ENCODE results near the gene WDR18.
"Not testable (repeated sequence)": the region's sequence is repeated elsewhere in the genome, so short reads cannot be mapped to it uniquely, and the experiment has no call there.

WDR18 gene

GRCh38 chr19:1018932-1019615 lies 34.9 kb downstream of the WDR18 start:
- DNase-seq (ENCODE audit: low read depth in 1 of 2, low spot score in 1 of 2), result no peak

- DNase-seq (ENCODE audit: low read depth in 1 of 2, low spot score in 1 of 2), result no peak
These were observed 35.4 kb downstream of the WDR18 start for GRCh38 chr19:1019616-1019961.

- no peak for DNase-seq (ENCODE audit: low read depth in 1 of 2, low spot score in 1 of 2)
These were observed 36.1 kb downstream of the WDR18 start for GRCh38 chr19:1019980-1020867.

- peak; percentile 95 to 97 for DNase-seq (ENCODE audit: low read depth in 1 of 2, low spot score in 1 of 2)
These were observed 36.8 kb downstream of the WDR18 start, which contains the start of gene TMEM259 for GRCh38 chr19:1020868-1021425. TSS of gene TMEM259 (minus strand) at chr19:1021123. CDS start at chr19:1020996, 127 bp downstream.

GRCh38 chr19:1023883-1024188 lies 39.7 kb downstream of the WDR18 start:
- DNase-seq (ENCODE audit: low read depth in 1 of 2, low spot score in 1 of 2), result not testable (repeated sequence)

- DNase-seq (ENCODE audit: low read depth in 1 of 2, low spot score in 1 of 2), result not testable (repeated sequence)
These were observed 40.9 kb downstream of the WDR18 start for GRCh38 chr19:1025080-1025479.

GRCh38 chr19:1025960-1026782 lies 42.0 kb downstream of the WDR18 start, which contains the start of gene CNN2:
TSS of gene CNN2 (plus strand) at chr19:1026608. CDS start at chr19:1026662, 54 bp downstream.
- peak in 1 of 2 donors; percentile 53 for DNase-seq (ENCODE audit: low read depth in 1 of 2, low spot score in 1 of 2)

- DNase-seq (ENCODE audit: low read depth in 1 of 2, low spot score in 1 of 2), result no peak
These were observed 42.9 kb downstream of the WDR18 start for GRCh38 chr19:1026783-1027649.

- DNase-seq (ENCODE audit: low read depth in 1 of 2, low spot score in 1 of 2), result no peak
These were observed 43.5 kb downstream of the WDR18 start for GRCh38 chr19:1027650-1028061.

GRCh38 chr19:1028062-1028926 lies 44.1 kb downstream of the WDR18 start:
- peak in 1 of 2 donors; percentile 39 for DNase-seq (ENCODE audit: low read depth in 1 of 2, low spot score in 1 of 2)

- no peak for DNase-seq (ENCODE audit: low read depth in 1 of 2, low spot score in 1 of 2)
These were observed 48.2 kb downstream of the WDR18 start for GRCh38 chr19:1032264-1032867.

- DNase-seq (ENCODE audit: low read depth in 1 of 2, low spot score in 1 of 2), result no peak
These were observed 52.0 kb downstream of the WDR18 start for GRCh38 chr19:1035998-1036621.

GRCh38 chr19:1037621-1038064 lies 53.5 kb downstream of the WDR18 start:
- no peak for DNase-seq (ENCODE audit: low read depth in 1 of 2, low spot score in 1 of 2)

GRCh38 chr19:1038978-1039645 lies 55.0 kb downstream of the WDR18 start:
- DNase-seq (ENCODE audit: low read depth in 1 of 2, low spot score in 1 of 2), result no peak

GRCh38 chr19:1039646-1040475 lies 55.7 kb downstream of the WDR18 start, which contains the start of gene ABCA7:
TSS of gene ABCA7 (plus strand) at chr19:1040107. CDS start at chr19:1041362, 1,255 bp downstream.
- DNase-seq (ENCODE audit: low read depth in 1 of 2, low spot score in 1 of 2), result peak; percentile 99 to 100

GRCh38 chr19:1040476-1041271 lies 56.5 kb downstream of the WDR18 start:
- peak; percentile 83 to 86 for DNase-seq (ENCODE audit: low read depth in 1 of 2, low spot score in 1 of 2)

All from activated T-helper 1 cell treated with anti-CD3 and anti-CD28 coated beads, Interleukin-2, amount 50 U/mL, for 16 hours (primary cell).